ENCODE data around the gene MFAP3. TPM values are rescaled to one million over a fixed set of nuclear protein-coding genes. Genes with fewer than 3 reads are reported as not detected.

Gene MFAP3
- 1 to 10 TPM; 1.3 to 8.0 TPM for polyA plus RNA-seq

GRCh38 chr5:154038707-154039457 is at the start of gene MFAP3, which contains the start of gene FAM114A2:
MFAP3 (plus strand) TSS chr5:154038967; CDS start chr5:154049723, 10,756 bp downstream.
FAM114A2 (minus strand) TSS chr5:154038910; CDS start chr5:154034953, 3,957 bp downstream.
- 1% methylated on average over 51 of the region's 51 CpGs for WGBS, 2 donors
- H3K4me3 ChIP-seq (ENCODE audit: low read depth in 1 of 2, low read length in 2 of 2) = peak within 1 kb of the TSS; percentile 67 to 99
- H3K9me3 ChIP-seq (ENCODE audit: control insufficient read depth in 2 of 2, insufficient read depth in 1 of 2, low read depth in 1 of 2, low read length in 1 of 2) = no peaks in the 10 kb centered on the region
- H3K27ac ChIP-seq (ENCODE audit: low read depth in 2 of 2, low read length in 1 of 2) = peak within 1 kb of the TSS; percentile 91 to 98
- no peaks in the 10 kb centered on the region for H3K36me3 ChIP-seq (ENCODE audit: control insufficient read depth in 2 of 2, insufficient read depth in 2 of 2, low read length in 1 of 2)
- H3K27me3 ChIP-seq (ENCODE audit: control insufficient read depth in 1 of 2, insufficient read depth in 2 of 2, low read length in 2 of 2) = no peaks in the 10 kb centered on the region
- no peaks in the 10 kb centered on the region for H3K4me1 ChIP-seq (ENCODE audit: control insufficient read depth in 2 of 2, insufficient read depth in 2 of 2, low read length in 1 of 2)

- Histone ChIP-seq H3K27me3 (ENCODE audit: control insufficient read depth in 1 of 2, insufficient read depth in 2 of 2, low read length in 2 of 2) (no peaks in the 10 kb centered on the region), H3K4me3 (ENCODE audit: low read depth in 1 of 2, low read length in 2 of 2) (no peak overlapping the region), H3K27ac (ENCODE audit: low read depth in 2 of 2, low read length in 1 of 2) (no peak overlapping the region), H3K9me3 (ENCODE audit: control insufficient read depth in 2 of 2, insufficient read depth in 1 of 2, low read depth in 1 of 2, low read length in 1 of 2) (no peaks in the 10 kb centered on the region), H3K36me3 (ENCODE audit: control insufficient read depth in 2 of 2, insufficient read depth in 2 of 2, low read length in 1 of 2) (no peaks in the 10 kb centered on the region), H3K4me1 (ENCODE audit: control insufficient read depth in 2 of 2, insufficient read depth in 2 of 2, low read length in 1 of 2) (no peaks in the 10 kb centered on the region)
Observed at GRCh38 chr5:153991168-153991567, 47.6 kb upstream of the MFAP3 start.

GRCh38 chr5:153998010-153998409 is 40.8 kb upstream of the MFAP3 start:
- Histone ChIP-seq H3K36me3 (ENCODE audit: control insufficient read depth in 2 of 2, insufficient read depth in 2 of 2, low read length in 1 of 2) (no peaks in the 10 kb centered on the region), H3K4me1 (ENCODE audit: control insufficient read depth in 2 of 2, insufficient read depth in 2 of 2, low read length in 1 of 2) (no peaks in the 10 kb centered on the region), H3K4me3 (ENCODE audit: low read depth in 1 of 2, low read length in 2 of 2) (no peak overlapping the region), H3K27me3 (ENCODE audit: control insufficient read depth in 1 of 2, insufficient read depth in 2 of 2, low read length in 2 of 2) (no peaks in the 10 kb centered on the region), H3K27ac (ENCODE audit: low read depth in 2 of 2, low read length in 1 of 2) (no peak overlapping the region), H3K9me3 (ENCODE audit: control insufficient read depth in 2 of 2, insufficient read depth in 1 of 2, low read depth in 1 of 2, low read length in 1 of 2) (no peaks in the 10 kb centered on the region)
- WGBS, 2 donors = 55 to 71% methylated on average over 1 of the region's 1 CpG

- Histone ChIP-seq H3K27ac (ENCODE audit: low read depth in 2 of 2, low read length in 1 of 2) (no peak overlapping the region), H3K9me3 (ENCODE audit: control insufficient read depth in 2 of 2, insufficient read depth in 1 of 2, low read depth in 1 of 2, low read length in 1 of 2) (no peaks in the 10 kb centered on the region), H3K4me1 (ENCODE audit: control insufficient read depth in 2 of 2, insufficient read depth in 2 of 2, low read length in 1 of 2) (no peaks in the 10 kb centered on the region), H3K27me3 (ENCODE audit: control insufficient read depth in 1 of 2, insufficient read depth in 2 of 2, low read length in 2 of 2) (no peaks in the 10 kb centered on the region), H3K4me3 (ENCODE audit: low read depth in 1 of 2, low read length in 2 of 2) (no peak overlapping the region), H3K36me3 (ENCODE audit: control insufficient read depth in 2 of 2, insufficient read depth in 2 of 2, low read length in 1 of 2) (no peaks in the 10 kb centered on the region)
- WGBS, 2 donors = 100% methylated on average over 1 of the region's 1 CpG
Observed at GRCh38 chr5:153998768-153999167, 40.0 kb upstream of the MFAP3 start.

- Histone ChIP-seq H3K4me1 (ENCODE audit: control insufficient read depth in 2 of 2, insufficient read depth in 2 of 2, low read length in 1 of 2) (no peaks in the 10 kb centered on the region), H3K36me3 (ENCODE audit: control insufficient read depth in 2 of 2, insufficient read depth in 2 of 2, low read length in 1 of 2) (no peaks in the 10 kb centered on the region), H3K9me3 (ENCODE audit: control insufficient read depth in 2 of 2, insufficient read depth in 1 of 2, low read depth in 1 of 2, low read length in 1 of 2) (no peaks in the 10 kb centered on the region), H3K27ac (ENCODE audit: low read depth in 2 of 2, low read length in 1 of 2) (no peak overlapping the region), H3K4me3 (ENCODE audit: low read depth in 1 of 2, low read length in 2 of 2) (no peak overlapping the region), H3K27me3 (ENCODE audit: control insufficient read depth in 1 of 2, insufficient read depth in 2 of 2, low read length in 2 of 2) (no peaks in the 10 kb centered on the region)
- WGBS, 2 donors = 97 to 98% methylated on average over 3 of the region's 3 CpGs
Observed at GRCh38 chr5:153999995-154000394, 38.8 kb upstream of the MFAP3 start.

- Histone ChIP-seq H3K36me3 (ENCODE audit: control insufficient read depth in 2 of 2, insufficient read depth in 2 of 2, low read length in 1 of 2) (no peaks in the 10 kb centered on the region), H3K4me3 (ENCODE audit: low read depth in 1 of 2, low read length in 2 of 2) (no peak overlapping the region)
Observed at GRCh38 chr5:154000703-154001102, 38.1 kb upstream of the MFAP3 start.

GRCh38 chr5:154002093-154002492 is 36.7 kb upstream of the MFAP3 start:
- H3K4me3 ChIP-seq (ENCODE audit: low read depth in 1 of 2, low read length in 2 of 2) = no peak overlapping the region
- H3K27ac ChIP-seq (ENCODE audit: low read depth in 2 of 2, low read length in 1 of 2) = peak overlapping the region in 1 of 2 donors; percentile 8
- H3K36me3 ChIP-seq (ENCODE audit: control insufficient read depth in 2 of 2, insufficient read depth in 2 of 2, low read length in 1 of 2) = no peaks in the 10 kb centered on the region

More at GRCh38 chr5:154000703-154001102, 38.1 kb upstream of the MFAP3 start:
- Histone ChIP-seq H3K4me1 (ENCODE audit: control insufficient read depth in 2 of 2, insufficient read depth in 2 of 2, low read length in 1 of 2) (no peaks in the 10 kb centered on the region), H3K9me3 (ENCODE audit: control insufficient read depth in 2 of 2, insufficient read depth in 1 of 2, low read depth in 1 of 2, low read length in 1 of 2) (no peaks in the 10 kb centered on the region), H3K27ac (ENCODE audit: low read depth in 2 of 2, low read length in 1 of 2) (no peak overlapping the region), H3K27me3 (ENCODE audit: control insufficient read depth in 1 of 2, insufficient read depth in 2 of 2, low read length in 2 of 2) (no peaks in the 10 kb centered on the region)

GRCh38 chr5:154002511-154003020 is 36.2 kb upstream of the MFAP3 start:
- H3K36me3 ChIP-seq (ENCODE audit: control insufficient read depth in 2 of 2, insufficient read depth in 2 of 2, low read length in 1 of 2) = no peaks in the 10 kb centered on the region
- no peaks in the 10 kb centered on the region for H3K4me1 ChIP-seq (ENCODE audit: control insufficient read depth in 2 of 2, insufficient read depth in 2 of 2, low read length in 1 of 2)
- WGBS, 2 donors = 76 to 79% methylated on average over 7 of the region's 7 CpGs
- peak overlapping the region in 1 of 2 donors; percentile 8 for H3K27ac ChIP-seq (ENCODE audit: low read depth in 2 of 2, low read length in 1 of 2)
- H3K27me3 ChIP-seq (ENCODE audit: control insufficient read depth in 1 of 2, insufficient read depth in 2 of 2, low read length in 2 of 2) = no peaks in the 10 kb centered on the region
- H3K9me3 ChIP-seq (ENCODE audit: control insufficient read depth in 2 of 2, insufficient read depth in 1 of 2, low read depth in 1 of 2, low read length in 1 of 2) = no peaks in the 10 kb centered on the region
- H3K4me3 ChIP-seq (ENCODE audit: low read depth in 1 of 2, low read length in 2 of 2) = no peak overlapping the region

More at GRCh38 chr5:154002093-154002492, 36.7 kb upstream of the MFAP3 start:
- WGBS, 2 donors = 52 to 63% methylated on average over 4 of the region's 4 CpGs
- Histone ChIP-seq H3K27me3 (ENCODE audit: control insufficient read depth in 1 of 2, insufficient read depth in 2 of 2, low read length in 2 of 2) (no peaks in the 10 kb centered on the region), H3K4me1 (ENCODE audit: control insufficient read depth in 2 of 2, insufficient read depth in 2 of 2, low read length in 1 of 2) (no peaks in the 10 kb centered on the region), H3K9me3 (ENCODE audit: control insufficient read depth in 2 of 2, insufficient read depth in 1 of 2, low read depth in 1 of 2, low read length in 1 of 2) (no peaks in the 10 kb centered on the region)

GRCh38 chr5:154005648-154006047 is 33.1 kb upstream of the MFAP3 start:
- 77 to 96% methylated on average over 1 of the region's 1 CpG for WGBS, 2 donors
- Histone ChIP-seq H3K27me3 (ENCODE audit: control insufficient read depth in 1 of 2, insufficient read depth in 2 of 2, low read length in 2 of 2) (no peaks in the 10 kb centered on the region), H3K27ac (ENCODE audit: low read depth in 2 of 2, low read length in 1 of 2) (no peak overlapping the region), H3K9me3 (ENCODE audit: control insufficient read depth in 2 of 2, insufficient read depth in 1 of 2, low read depth in 1 of 2, low read length in 1 of 2) (no peaks in the 10 kb centered on the region), H3K4me3 (ENCODE audit: low read depth in 1 of 2, low read length in 2 of 2) (no peak overlapping the region), H3K36me3 (ENCODE audit: control insufficient read depth in 2 of 2, insufficient read depth in 2 of 2, low read length in 1 of 2) (no peaks in the 10 kb centered on the region), H3K4me1 (ENCODE audit: control insufficient read depth in 2 of 2, insufficient read depth in 2 of 2, low read length in 1 of 2) (no peaks in the 10 kb centered on the region)

- no peak overlapping the region for H3K4me3 ChIP-seq (ENCODE audit: low read depth in 1 of 2, low read length in 2 of 2)
- WGBS, 2 donors = 45 to 50% methylated on average over 3 of the region's 3 CpGs
- H3K4me1 ChIP-seq (ENCODE audit: control insufficient read depth in 2 of 2, insufficient read depth in 2 of 2, low read length in 1 of 2) = no peaks in the 10 kb centered on the region
- H3K27ac ChIP-seq (ENCODE audit: low read depth in 2 of 2, low read length in 1 of 2) = no peak overlapping the region
- no peaks in the 10 kb centered on the region for H3K27me3 ChIP-seq (ENCODE audit: control insufficient read depth in 1 of 2, insufficient read depth in 2 of 2, low read length in 2 of 2)
- H3K9me3 ChIP-seq (ENCODE audit: control insufficient read depth in 2 of 2, insufficient read depth in 1 of 2, low read depth in 1 of 2, low read length in 1 of 2) = no peaks in the 10 kb centered on the region
- H3K36me3 ChIP-seq (ENCODE audit: control insufficient read depth in 2 of 2, insufficient read depth in 2 of 2, low read length in 1 of 2) = peaks cover 2% of the 10 kb centered on the region in 2 donors
Observed at GRCh38 chr5:154010660-154011059, 28.1 kb upstream of the MFAP3 start.

Measured in esophagus (tissue), 2 donors.